Gastroesophageal sphincter (tissue), 3 donors: ENCODE measurements around the gene SPEM2.

Source experiments
- CTCF ChIP-seq, 4 experiments: fragments of 200-600 bp in 2 of 4; fragments of 450-650 bp in 2 of 4; sonication (generic) in 1 of 4; IDR thresholded peaks; one replicate each; pipeline ENCODE4 v1.5.1; 2017 to 2019; ENCODE audit warnings: antibody characterized with exemption in 4 of 4, mild to moderate bottlenecking in 2 of 4, moderate library complexity in 2 of 4
- POLR2AphosphoS5 ChIP-seq: sonication (generic); formaldehyde crosslinking; IDR thresholded peaks from one replicate; pipeline ENCODE4 v1.6.1; 2017; ENCODE audit warnings: antibody characterized with exemption

- no peak for TF ChIP-seq CTCF (IDR thresholded peaks at IDR 0.05)
- no peak for TF ChIP-seq POLR2AphosphoS5
These were observed 16.7 kb downstream of the SPEM2 start for GRCh38 chr17:7442142-7442541.
